ENCODE results near the gene AOC3. TPM values are rescaled to one million over a fixed set of nuclear protein-coding genes. Genes with fewer than 3 reads are reported as not detected.

Gene AOC3
- total and polyA plus RNA-seq, 2 of the 13 experiments (the other 11 are each of a cell fraction or from before 2014, with no cell fraction given): 8.7 to 51.7 TPM

DNA sequence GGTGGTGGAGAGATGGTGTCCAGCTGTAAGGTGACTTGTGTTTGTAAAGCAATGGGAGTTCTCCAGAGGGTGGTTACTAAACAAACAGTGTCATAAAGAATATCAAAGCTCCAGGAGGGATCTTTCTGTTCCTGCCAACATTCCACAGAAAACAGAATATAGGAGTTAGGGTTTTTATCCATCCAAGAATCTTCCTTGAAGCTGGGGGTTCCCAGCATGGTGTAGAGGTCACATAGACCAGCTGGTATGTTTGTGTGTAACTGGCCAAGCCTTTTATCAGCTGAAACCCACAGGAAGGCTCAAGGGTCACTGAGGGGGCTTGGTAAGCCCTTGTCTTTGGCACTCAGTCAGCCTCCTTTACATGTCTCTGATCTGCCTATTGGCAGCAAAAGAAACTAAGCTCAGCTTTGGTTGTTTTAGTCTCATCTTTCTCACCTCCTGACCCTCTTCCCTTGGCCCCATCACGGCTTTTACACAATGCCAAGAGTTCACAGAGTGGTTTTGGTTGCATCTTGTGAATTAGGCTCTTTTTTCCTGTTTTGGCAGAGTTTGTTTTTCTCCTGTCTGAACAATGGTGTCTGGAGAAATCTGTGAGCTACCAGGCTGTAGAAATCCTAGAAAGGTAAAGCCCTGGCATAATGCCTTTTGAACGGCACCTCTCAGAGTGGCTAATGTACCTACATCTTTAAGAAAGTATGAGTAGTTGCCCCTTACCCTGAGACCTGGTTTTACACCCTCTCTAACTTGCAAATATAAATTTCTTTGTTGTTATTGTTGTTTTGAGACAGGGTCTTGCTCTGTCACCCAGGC lies 47.7 kb upstream of the AOC3 start (continued):
- no peak for TF ChIP-seq HOXA5 (CRISPR knock-in tag; IDR thresholded peaks at IDR 0.05)
- no peak for TF ChIP-seq ZNF432 (CRISPR knock-in tag; IDR thresholded peaks at IDR 0.05; ENCODE audit: borderline replicate concordance)
- TF ChIP-seq ZNF557 (CRISPR knock-in tag; IDR thresholded peaks at IDR 0.05): no peak
- TF ChIP-seq SRF (IDR thresholded peaks at IDR 0.05; ENCODE audit: low read depth, low read length): no peak
- TF ChIP-seq FOXA1 (IDR thresholded peaks at IDR 0.05): no peak
- no peak for TF ChIP-seq FOXA1 (CRISPR knock-in tag; IDR thresholded peaks at IDR 0.05)
- no peak for TF ChIP-seq HOXA7 (CRISPR knock-in tag; IDR thresholded peaks at IDR 0.05)
- no peak for TF ChIP-seq ZNF296 (CRISPR knock-in tag; conservative IDR thresholded peaks at IDR 0.05)
- TF ChIP-seq RELA (CRISPR knock-in tag; IDR thresholded peaks at IDR 0.05): no peak
- TF ChIP-seq ZNF883 (CRISPR knock-in tag; IDR thresholded peaks at IDR 0.05; ENCODE audit: not compliant biosample characterization): no peak
- no peak for TF ChIP-seq SNAI1 (CRISPR knock-in tag; IDR thresholded peaks at IDR 0.05; ENCODE audit: borderline replicate concordance)
- no peak for TF ChIP-seq TAF1 (CRISPR knock-in tag; IDR thresholded peaks at IDR 0.05)
- no peak for TF ChIP-seq ZFX (CRISPR knock-in tag; IDR thresholded peaks at IDR 0.05; ENCODE audit: low read depth)
- TF ChIP-seq NRL (CRISPR knock-in tag; IDR thresholded peaks at IDR 0.05; ENCODE audit: borderline replicate concordance): no peak
- peak; percentile 68; the same call in 1 of the 2 replicates for TF ChIP-seq NR2F2 (IDR thresholded peaks at IDR 0.05; ENCODE audit: borderline replicate concordance, low read depth)
- TF ChIP-seq ZNF510 (CRISPR knock-in tag; IDR thresholded peaks at IDR 0.05; ENCODE audit: low read depth): no peak
- no peak for TF ChIP-seq ZNF234 (CRISPR knock-in tag; conservative IDR thresholded peaks at IDR 0.05)
- TF ChIP-seq MXI1 (IDR thresholded peaks at IDR 0.05; ENCODE audit: borderline replicate concordance, low read depth, low read length): no peak
- no peak for TF ChIP-seq E2F2 (CRISPR knock-in tag; IDR thresholded peaks at IDR 0.05; ENCODE audit: borderline replicate concordance)
- TF ChIP-seq, protein P1, sequence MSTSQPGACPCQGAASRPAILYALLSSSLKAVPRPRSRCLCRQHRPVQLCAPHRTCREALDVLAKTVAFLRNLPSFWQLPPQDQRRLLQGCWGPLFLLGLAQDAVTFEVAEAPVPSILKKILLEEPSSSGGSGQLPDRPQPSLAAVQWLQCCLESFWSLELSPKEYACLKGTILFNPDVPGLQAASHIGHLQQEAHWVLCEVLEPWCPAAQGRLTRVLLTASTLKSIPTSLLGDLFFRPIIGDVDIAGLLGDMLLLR (CRISPR knock-in tag; IDR thresholded peaks at IDR 0.05): no peak
- TF ChIP-seq CBX2 (IDR thresholded peaks at IDR 0.05; ENCODE audit: low read depth, low read length): no peak
- TF ChIP-seq CBX2 (CRISPR knock-in tag; IDR thresholded peaks at IDR 0.05; ENCODE audit: low read depth): no peak
- TF ChIP-seq, protein P2, sequence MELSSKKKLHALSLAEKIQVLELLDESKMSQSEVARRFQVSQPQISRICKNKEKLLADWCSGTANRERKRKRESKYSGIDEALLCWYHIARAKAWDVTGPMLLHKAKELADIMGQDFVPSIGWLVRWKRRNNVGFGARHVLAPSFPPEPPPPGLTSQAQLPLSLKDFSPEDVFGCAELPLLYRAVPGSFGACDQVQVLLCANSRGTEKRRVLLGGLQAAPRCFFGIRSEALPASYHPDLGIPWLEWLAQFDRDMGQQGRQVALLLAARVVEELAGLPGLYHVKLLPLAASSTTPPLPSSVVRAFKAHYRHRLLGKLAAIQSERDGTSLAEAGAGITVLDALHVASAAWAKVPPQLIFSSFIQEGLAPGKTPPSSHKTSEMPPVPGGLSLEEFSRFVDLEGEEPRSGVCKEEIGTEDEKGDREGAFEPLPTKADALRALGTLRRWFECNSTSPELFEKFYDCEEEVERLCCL (CRISPR knock-in tag; IDR thresholded peaks at IDR 0.05; ENCODE audit: borderline replicate concordance): no peak
- no peak for TF ChIP-seq ZNF121 (CRISPR knock-in tag; IDR thresholded peaks at IDR 0.05)
- TF ChIP-seq ZNF276 (CRISPR knock-in tag; IDR thresholded peaks at IDR 0.05; ENCODE audit: low read depth): no peak
- no peak for TF ChIP-seq ZSCAN22 (CRISPR knock-in tag; IDR thresholded peaks at IDR 0.05)
- no peak for TF ChIP-seq ZNF382 (CRISPR knock-in tag; IDR thresholded peaks at IDR 0.05; ENCODE audit: borderline replicate concordance)
- peak; percentile 72; the same call in 1 of the 2 replicates for TF ChIP-seq PHF21A (CRISPR knock-in tag; IDR thresholded peaks at IDR 0.05)

Measured in HepG2 (cell line).